HG02623 (cell line): ENCODE measurements around the gene GLT8D1.

Experiments used
- ATAC-seq: cut with Tn5 transposase; IDR thresholded peaks from one replicate; pipeline ENCODE4 v1.9.1; 2021; ENCODE audit warnings: moderate library complexity; ENCODE audit not compliant: unreplicated experiment

GLT8D1 gene

DNA sequence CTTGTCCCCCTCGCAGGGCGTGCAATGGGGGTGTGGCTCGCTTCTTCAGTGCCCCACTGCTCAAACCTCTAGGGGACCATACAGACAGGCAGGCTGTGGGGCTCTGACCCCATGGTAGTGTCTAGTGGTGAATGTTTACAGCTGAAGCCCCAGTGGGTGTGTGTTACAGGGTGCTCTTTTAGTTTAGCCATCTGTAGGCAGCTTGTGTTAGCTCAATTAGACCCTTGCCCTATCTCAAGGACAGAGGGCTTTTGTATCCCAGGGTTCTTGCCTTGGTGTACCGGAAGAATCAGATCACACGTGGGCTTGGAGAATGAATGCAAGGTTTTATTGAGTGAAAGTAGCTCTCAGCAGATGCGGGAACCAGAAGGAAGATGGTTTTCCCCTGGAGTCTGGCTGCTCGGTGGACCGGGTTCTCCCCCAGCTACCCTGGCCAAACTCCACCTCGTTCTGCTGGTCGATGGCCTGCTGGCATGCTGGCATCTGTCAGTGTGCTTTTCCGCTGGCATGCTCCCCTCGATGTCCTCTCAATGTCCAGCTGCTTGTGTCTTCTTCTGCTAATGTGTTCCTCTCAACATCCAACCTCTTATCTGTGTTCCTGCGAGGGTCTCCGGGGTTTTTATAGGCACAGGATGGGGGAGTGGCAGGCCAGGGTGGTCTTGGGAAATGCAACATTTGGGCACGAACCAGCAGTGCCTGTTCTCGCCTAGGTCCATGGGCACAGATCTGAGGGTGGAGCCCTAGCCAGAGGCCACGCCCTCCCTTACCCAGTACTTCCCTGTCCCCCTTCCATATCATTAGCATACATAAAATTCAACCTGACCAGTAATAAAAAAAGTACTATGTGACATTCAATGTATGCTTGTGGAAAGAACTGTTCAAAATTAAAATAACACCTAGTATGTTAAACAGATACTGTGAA lies 7.0 kb upstream of the GLT8D1 start:
- ATAC-seq = no peak

GRCh38 chr3:52710512-52710911 lies 4.9 kb upstream of the GLT8D1 start:
- ATAC-seq = no peak

DNA sequence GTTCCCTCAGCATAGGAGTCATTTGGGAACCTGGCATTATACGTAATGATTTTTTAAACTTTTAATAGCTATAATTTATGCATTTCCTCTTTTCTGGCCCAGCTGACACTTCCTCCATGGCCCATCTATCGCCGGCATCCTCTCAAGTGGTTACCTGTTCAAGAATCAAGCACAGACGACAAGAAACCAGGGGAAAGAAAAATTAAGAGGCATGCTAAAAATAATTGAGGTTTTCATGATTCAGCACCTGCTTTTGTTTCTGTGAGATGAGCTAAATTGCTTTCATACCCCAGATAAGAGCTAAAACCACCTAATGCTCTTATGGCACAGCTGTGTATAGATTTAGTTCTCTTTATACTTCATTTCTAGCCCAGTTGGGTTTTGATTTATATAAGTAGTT lies 2.0 kb upstream of the GLT8D1 start:
- ATAC-seq = no peak

- no peak for ATAC-seq
These were observed 228 bp downstream of the GLT8D1 start for GRCh38 chr3:52705438-52705687.

DNA sequence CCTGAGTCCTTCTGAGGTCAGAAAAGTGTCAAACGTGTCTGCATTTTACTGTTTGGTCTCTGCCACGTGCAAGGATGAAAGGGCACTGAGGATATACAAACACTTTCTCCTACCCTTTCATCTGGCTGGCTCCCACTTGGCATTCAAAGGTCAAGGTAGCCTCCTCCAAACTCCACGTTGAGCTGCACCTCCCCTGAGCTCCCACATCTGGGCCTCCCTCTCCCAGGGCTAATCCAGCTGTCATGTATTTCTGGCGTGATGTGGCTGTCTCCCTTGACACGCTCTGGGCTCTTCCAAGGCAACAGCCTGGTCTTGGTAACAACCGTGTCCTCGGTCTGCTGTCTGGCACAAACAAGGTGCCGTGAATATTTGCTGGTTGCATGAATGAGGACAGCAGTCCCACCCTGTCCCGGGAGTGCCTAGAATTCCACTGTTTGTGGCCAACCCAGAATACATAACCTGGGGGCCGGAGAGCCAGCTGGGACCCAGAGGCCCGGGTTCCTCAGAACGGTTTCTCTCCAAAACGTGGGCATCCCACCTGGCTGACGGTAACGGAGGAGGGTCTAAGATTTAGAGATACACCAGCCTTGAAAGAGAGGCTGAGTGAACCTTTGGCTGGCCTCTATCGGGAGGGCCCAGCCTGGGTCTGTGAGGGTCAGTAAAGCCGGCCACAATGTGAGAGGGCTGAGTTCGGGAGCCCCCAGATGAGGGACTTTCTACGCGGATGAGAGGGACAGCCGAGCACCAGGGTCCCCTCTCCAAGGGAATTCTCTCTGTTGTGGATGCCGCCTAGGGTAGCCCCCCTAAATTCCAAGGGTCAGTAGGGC lies 767 bp downstream of the GLT8D1 start:
- no peak for ATAC-seq

GRCh38 chr3:52703341-52703740 lies 2.2 kb downstream of the GLT8D1 start:
- ATAC-seq = no peak

GRCh38 chr3:52697632-52697965 lies 8.0 kb downstream of the GLT8D1 start:
- ATAC-seq = no peak

GRCh38 chr3:52696830-52697631 lies 8.6 kb downstream of the GLT8D1 start:
- no peak for ATAC-seq

DNA sequence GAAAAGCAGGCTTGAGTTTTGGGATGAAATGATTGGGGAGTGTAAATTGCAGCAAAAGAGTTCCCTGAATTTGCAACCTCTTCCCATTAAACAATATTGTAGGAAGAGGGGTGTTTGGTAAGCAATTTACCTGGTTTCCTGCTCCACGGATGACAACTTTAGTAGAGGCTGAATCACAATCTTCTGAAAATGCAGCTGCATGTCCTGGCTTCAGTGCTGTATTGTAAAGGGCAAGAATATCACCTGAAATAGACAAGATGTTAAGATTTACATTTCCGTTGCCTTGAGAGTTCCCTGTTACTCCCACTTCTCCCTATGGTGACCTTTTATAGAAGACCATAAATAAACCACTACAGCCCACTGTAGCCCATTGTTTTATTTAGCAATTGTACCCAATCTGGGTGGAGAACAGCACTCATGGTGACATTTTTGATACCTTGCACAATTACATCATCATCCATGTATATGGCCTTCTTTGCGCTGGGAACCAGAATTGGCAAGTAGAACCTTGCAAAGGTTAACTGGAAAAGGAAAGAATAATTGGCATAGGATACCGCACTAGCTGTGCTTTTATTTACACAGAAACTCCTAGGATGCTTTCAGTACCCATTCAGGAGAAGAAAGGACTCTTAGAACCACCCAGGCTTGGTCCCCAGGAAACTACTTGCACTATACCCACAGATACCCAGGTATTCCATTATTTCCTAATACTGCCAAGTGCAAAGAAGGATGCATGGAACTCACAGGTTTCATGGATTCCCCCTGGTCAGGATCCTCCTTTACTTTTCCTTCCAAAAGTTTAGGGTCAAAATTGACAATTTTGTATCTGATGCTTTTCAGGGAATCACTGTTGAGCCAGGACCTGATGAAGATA lies 9.6 kb downstream of the GLT8D1 start:
- no peak for ATAC-seq

- ATAC-seq = no peak
These were observed 10.9 kb downstream of the GLT8D1 start for GRCh38 chr3:52694528-52695189.

DNA sequence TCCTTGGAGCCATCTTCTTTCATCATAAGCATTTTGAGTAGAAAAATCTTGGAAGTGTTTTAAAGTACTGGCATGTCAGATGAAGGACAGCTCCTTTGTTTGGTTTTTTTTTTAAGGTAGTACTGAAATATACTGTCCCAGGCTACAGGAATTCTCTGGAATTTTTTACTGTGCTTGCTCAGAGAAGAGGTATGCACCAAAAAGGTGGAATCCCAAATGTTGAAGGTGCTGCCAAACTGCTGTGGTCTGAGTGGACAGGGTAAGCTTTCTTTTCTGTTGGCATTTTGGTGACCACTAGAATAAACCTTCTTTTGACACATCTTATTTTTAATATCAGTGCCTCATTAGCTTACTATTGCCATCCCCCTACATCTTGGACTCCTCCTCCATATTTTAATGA lies 12.5 kb downstream of the GLT8D1 start:
- ATAC-seq = no peak

DNA sequence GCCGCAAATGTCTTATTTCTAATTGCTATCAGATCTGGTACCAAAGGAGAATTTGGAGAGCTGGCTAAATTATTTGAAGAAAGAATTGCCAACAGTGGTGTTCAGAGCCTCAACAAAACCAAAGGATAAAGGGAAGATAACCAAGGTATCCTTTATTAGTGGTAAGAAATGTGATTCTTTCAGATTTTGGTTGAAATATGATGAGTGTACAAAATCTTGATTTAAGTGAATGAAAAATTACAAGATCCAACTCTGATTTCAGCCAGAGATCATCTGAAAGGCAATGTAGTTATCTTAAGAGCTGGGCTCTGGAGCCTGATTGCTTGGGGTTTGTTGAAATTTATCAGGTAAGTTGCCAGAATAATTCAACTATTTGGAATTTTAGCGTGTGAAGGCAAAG lies 15.0 kb downstream of the GLT8D1 start:
- ATAC-seq = no peak

- ATAC-seq = no peak
These were observed 16.4 kb downstream of the GLT8D1 start for GRCh38 chr3:52689151-52689550.

GRCh38 chr3:52688266-52688665 lies 17.3 kb downstream of the GLT8D1 start:
- ATAC-seq = no peak

GRCh38 chr3:52685709-52686691 lies 19.6 kb downstream of the GLT8D1 start, which contains the start of the genes GNL3 and PBRM1:
Gene GNL3, plus strand, starts transcription at chr3:52686032. Its CDS starts 61 bp downstream, at chr3:52686093.
Gene PBRM1, minus strand, starts transcription at chr3:52685913.
- peak; percentile 65 for ATAC-seq

DNA sequence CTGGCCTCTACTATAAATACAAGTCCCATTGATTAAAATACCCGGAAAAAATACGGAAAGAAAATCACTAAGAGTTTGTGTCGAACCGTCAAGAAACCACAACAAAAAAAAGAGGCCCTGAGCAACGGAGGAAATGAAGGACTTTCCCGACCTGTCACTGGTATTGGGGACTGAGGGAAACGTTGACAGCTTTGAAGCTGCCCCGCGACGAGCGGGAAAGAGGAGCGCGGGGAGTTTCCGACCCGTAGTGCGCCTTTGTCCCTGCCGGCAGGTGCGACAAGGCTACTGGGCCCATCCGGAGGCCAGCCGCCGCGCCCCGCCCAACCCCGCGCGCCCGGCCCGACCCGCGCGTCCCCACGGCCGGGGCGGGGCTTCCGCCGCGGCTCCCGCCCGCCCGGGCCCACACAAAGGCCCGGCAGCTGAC lies 20.3 kb downstream of the GLT8D1 start:
- peak; percentile 79 for ATAC-seq

DNA sequence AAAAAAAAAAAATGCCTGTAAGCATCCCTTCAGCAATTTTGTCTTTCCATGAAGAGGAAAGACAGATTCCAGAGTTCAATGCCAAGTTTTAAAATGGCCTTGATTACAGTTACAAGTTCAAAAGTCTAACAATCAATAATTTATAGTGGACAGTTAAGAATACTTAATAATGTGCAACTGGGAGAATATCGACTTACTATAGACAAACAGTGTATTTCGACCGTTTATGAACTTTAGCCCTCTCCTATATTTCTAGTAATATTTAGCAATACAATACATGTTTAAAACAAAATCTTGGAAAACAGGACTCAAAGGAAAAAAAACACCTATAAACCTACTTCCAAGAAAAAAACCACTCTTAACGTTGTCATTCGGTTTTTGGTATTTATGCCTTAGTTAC lies 21.4 kb downstream of the GLT8D1 start:
- no peak for ATAC-seq

- ATAC-seq = no peak
These were observed 22.0 kb downstream of the GLT8D1 start for GRCh38 chr3:52683611-52684010.

GRCh38 chr3:52682016-52682415 lies 23.6 kb downstream of the GLT8D1 start:
- ATAC-seq = no peak
